HG02885 (cell line): Measurements from ENCODE around the gene GPR61.

Source experiments
- ATAC-seq: cut with Tn5 transposase; IDR thresholded peaks from one replicate; pipeline ENCODE4 v1.9.1; 2021; ENCODE audit warnings: mild to moderate bottlenecking; ENCODE audit not compliant: unreplicated experiment, poor library complexity

GPR61 gene

GRCh38 chr1:109539676-109540075, at the start of gene GPR61:
Gene GPR61, plus strand, starts transcription at chr1:109539872. Its CDS starts 3,151 bp downstream, at chr1:109543023.
- ATAC-seq, result no peak

- peak; percentile 34 for ATAC-seq
Measured at GRCh38 chr1:109490029-109490933, 49.4 kb upstream of the GPR61 start.

- ATAC-seq, result no peak
Measured at GRCh38 chr1:109490934-109491302, 48.8 kb upstream of the GPR61 start.

GRCh38 chr1:109491372-109491771, 48.3 kb upstream of the GPR61 start:
- no peak for ATAC-seq

GRCh38 chr1:109492779-109493178, 46.9 kb upstream of the GPR61 start:
- ATAC-seq, result no peak

GRCh38 chr1:109493227-109493626, 46.4 kb upstream of the GPR61 start:
- ATAC-seq, result no peak

- ATAC-seq, result peak; percentile 88
Measured at GRCh38 chr1:109493805-109494539, 45.7 kb upstream of the GPR61 start, which contains the start of gene CYB561D1. Gene CYB561D1, plus strand, starts transcription at chr1:109494094. Its CDS starts 46 bp downstream, at chr1:109494140.

GRCh38 chr1:109495738-109496137, 43.9 kb upstream of the GPR61 start:
- no peak for ATAC-seq

GRCh38 chr1:109497449-109498160, 42.1 kb upstream of the GPR61 start:
- ATAC-seq, result no peak

GRCh38 chr1:109498161-109498801, 41.4 kb upstream of the GPR61 start:
- no peak for ATAC-seq

GRCh38 chr1:109499081-109499480, 40.6 kb upstream of the GPR61 start:
- ATAC-seq, result no peak

GRCh38 chr1:109499661-109500536, 39.8 kb upstream of the GPR61 start:
- no peak for ATAC-seq

GRCh38 chr1:109500941-109501381, 38.7 kb upstream of the GPR61 start:
- ATAC-seq, result no peak

GRCh38 chr1:109501644-109502363, 37.9 kb upstream of the GPR61 start:
- no peak for ATAC-seq

GRCh38 chr1:109502364-109502851, 37.3 kb upstream of the GPR61 start:
- no peak for ATAC-seq

GRCh38 chr1:109503935-109504334, 35.7 kb upstream of the GPR61 start:
- no peak for ATAC-seq

- ATAC-seq, result no peak
Measured at GRCh38 chr1:109504974-109505373, 34.7 kb upstream of the GPR61 start.
